Cardiac fibroblast (primary cell): Measurements from ENCODE around the gene NR2F1-AS1.

ENCODE experiments used
- DNase-seq, 2 donors: peaks; one replicate each; pipeline versions ENCODE4 v3.0.0 to v3.0.0-alpha.2; 2010; ENCODE audit warnings: low read depth in 2 of 2
- H3K4me3 ChIP-seq, 2 donors: replicated peaks in 1 of 2; 1 replicate in 1 of 2; 2 replicates in 1 of 2; pipeline ENCODE4 v1.5.1; 2011; ENCODE audit warnings: low read depth in 2 of 2, low read length in 2 of 2, mild to moderate bottlenecking in 2 of 2, moderate library complexity in 1 of 2
- TF ChIP-seq, protein P1 (sequence below): IDR thresholded peaks from one replicate; pipeline ENCODE4 v1.5.1; 2011; ENCODE audit warnings: low read depth, mild to moderate bottlenecking, low read length, inconsistent platforms

NR2F1-AS1 gene

DNA sequence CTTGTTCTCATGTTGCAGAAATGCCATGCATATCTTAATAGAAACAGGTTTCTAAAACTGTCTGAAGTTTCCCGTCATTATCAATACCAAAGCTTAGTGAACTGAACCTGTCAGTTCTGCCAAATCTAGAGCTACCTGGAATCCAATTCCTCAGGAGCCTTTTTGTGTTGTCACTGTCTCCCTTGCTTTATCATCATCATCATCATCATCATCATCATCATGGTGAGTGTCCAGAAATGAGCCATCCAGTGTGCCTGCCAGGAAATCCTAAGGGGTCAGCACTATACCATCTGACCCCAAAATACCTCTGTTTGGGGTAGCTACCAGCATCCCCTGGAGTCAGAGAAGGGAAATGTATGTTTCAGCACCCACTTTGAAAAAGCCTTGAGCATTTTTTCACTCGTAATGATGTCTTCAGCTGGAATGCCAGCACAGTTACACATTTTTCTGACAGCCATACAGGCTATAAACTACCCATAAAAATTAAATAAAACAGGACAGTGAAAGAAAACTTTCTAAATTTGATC lies 150.3 kb downstream of the NR2F1-AS1 start:
- DNase-seq: no peak
- no peak overlapping the region for H3K4me3 ChIP-seq
- TF ChIP-seq, protein P1, sequence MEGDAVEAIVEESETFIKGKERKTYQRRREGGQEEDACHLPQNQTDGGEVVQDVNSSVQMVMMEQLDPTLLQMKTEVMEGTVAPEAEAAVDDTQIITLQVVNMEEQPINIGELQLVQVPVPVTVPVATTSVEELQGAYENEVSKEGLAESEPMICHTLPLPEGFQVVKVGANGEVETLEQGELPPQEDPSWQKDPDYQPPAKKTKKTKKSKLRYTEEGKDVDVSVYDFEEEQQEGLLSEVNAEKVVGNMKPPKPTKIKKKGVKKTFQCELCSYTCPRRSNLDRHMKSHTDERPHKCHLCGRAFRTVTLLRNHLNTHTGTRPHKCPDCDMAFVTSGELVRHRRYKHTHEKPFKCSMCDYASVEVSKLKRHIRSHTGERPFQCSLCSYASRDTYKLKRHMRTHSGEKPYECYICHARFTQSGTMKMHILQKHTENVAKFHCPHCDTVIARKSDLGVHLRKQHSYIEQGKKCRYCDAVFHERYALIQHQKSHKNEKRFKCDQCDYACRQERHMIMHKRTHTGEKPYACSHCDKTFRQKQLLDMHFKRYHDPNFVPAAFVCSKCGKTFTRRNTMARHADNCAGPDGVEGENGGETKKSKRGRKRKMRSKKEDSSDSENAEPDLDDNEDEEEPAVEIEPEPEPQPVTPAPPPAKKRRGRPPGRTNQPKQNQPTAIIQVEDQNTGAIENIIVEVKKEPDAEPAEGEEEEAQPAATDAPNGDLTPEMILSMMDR: peak; percentile 8

DNA sequence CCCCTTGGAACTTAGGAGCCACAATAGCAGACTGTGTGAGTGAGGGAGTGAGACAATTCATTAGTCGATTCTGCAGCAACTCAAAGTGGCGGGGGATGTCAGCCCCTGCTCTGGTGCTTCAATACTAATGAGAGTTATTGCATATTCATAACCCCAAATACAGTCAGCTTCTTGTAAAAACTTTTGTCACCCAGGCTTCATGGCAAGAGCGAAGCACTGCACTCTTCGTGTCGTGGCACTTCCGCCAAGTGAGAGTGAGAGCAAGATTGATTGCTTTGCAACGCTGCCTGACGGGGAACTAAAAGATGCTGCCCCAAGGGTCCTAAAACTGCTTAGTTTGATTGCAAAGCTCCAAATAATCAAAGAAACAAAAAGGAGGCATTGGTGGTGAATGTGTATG lies 150.9 kb downstream of the NR2F1-AS1 start:
- no peak overlapping the region for H3K4me3 ChIP-seq
- DNase-seq: no peak
- TF ChIP-seq, protein P1: no peak

DNA sequence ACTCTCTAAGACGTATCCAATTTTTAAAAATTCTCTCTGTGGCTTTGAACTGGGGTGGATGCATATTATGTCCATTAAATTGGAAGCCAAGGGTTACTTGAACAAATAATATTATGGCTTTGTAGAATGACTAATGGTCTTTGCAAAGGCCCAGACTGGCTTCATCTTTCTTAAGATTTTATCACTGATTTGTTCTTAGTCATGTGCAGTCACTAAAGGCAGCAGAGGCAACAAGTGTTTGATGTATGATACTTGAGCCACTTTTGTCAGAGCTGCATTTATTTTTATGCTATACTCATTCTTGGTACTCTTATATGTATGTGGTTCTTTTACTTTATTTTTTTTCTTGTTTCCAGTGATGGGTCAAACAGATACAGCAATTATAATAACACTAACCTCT lies 152.2 kb downstream of the NR2F1-AS1 start:
- no peak overlapping the region for H3K4me3 ChIP-seq
- DNase-seq: peak in 1 of 2 donors; percentile 50
- TF ChIP-seq, protein P1: no peak

DNA sequence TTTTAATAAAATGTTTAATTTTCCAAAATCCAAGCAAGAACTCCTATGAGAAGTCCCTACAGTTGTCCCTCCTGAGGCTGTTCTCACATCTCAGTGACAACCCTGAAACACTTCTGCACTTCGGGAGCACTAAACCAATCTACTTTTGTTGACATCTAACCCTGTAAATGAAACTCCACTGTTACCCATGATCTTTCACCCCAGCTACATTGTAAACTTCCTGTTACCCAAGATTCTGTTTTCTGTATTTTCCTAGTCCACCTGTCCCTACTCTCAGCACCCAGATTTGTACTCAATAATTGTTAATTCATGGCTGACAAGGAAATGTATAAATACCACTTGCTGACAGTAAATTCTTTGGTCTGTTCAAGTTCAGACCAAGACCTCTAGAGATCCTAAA lies 153.7 kb downstream of the NR2F1-AS1 start:
- TF ChIP-seq, protein P1: no peak
- no peak overlapping the region for H3K4me3 ChIP-seq
- DNase-seq: no peak

DNA sequence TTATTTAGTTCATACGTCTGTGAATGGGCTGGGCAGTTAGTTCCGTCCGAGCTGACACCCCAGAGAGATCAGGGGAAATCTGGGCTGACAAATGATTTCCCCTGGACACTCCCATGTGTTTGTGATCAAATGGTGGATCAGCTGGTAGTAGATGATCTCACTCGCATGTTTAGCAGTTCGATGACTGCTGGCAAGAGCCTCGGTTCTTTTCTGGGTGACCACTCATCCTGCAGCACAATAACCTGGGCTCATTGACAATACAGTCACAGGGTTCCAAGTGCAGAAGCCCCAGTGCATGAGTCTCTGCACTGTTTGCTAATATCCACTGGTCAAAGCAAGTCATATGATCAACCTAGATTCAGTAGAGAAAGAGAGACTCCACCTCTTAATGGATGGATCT lies 155.9 kb downstream of the NR2F1-AS1 start:
- TF ChIP-seq, protein P1: no peak
- no peak overlapping the region for H3K4me3 ChIP-seq
- peak in 1 of 2 donors; percentile 38 for DNase-seq

DNA sequence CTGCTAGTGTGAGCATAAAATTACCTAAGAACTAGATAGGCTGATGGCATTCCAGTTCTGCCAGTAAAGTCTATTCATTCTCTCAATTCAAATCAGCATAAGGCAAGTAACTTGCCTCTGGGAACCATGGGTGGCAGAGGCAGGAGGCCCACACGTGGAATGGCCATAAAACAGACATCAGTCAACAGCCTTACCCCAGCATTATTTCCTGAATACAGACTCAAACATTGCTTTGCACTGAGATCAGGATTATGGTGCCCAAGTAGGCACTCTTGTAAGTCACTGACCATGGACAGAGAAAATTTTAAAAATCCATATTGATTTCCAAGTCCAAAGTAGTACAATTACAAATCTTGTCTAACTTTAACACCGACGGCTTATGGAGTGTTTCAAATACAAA lies 157.7 kb downstream of the NR2F1-AS1 start:
- H3K4me3 ChIP-seq: no peak overlapping the region
- no peak for DNase-seq
- TF ChIP-seq, protein P1: no peak

DNA sequence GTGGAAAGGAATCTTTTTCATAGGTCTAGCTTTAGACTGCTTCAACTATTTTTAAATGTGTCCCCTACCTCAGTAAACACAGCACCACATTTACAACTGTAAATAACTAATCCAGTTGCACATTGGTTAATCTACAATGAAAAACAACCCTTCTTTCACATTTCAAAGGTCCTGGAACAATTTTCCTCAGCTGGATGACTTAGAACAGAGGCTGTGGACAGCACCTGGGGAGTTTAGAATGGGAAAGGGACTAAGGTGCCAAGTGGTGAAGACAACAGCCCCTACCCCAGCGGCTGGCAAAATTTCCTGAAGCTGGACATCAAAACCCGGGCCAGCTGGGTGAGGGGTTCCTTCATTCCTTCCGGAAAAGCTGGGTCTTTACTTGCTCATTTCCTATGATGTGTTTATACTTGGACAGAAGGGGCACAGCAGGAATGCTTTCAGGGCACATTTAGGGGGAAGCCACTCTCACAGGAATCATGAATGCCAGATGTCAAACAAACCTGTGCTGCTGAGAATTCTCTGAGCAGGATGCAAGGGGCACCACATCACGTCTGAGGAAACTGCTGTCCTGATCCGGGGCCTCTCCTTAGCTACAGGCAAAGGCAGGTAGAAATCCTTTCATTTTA lies 158.3 kb downstream of the NR2F1-AS1 start:
- no peak overlapping the region for H3K4me3 ChIP-seq

More for the DNA sequence above, 158.3 kb downstream of the NR2F1-AS1 start:
- TF ChIP-seq, protein P1: no peak
- DNase-seq: no peak
